HG03439 (cell line): ENCODE measurements around the gene MAN1C1.
"Not testable (repeated sequence)": the region's sequence is repeated elsewhere in the genome, so short reads cannot be mapped to it uniquely, and the experiment has no call there.

Experiments used
- ATAC-seq: cut with Tn5 transposase; IDR thresholded peaks from one replicate; pipeline ENCODE4 v1.9.1; 2021; ENCODE audit warnings: mild to moderate bottlenecking, moderate library complexity; ENCODE audit not compliant: unreplicated experiment

Gene MAN1C1

GRCh38 chr1:25583519-25584370 lies 32.8 kb upstream of the MAN1C1 start:
- no peak for ATAC-seq

GRCh38 chr1:25586181-25586588 lies 30.4 kb upstream of the MAN1C1 start:
- no peak for ATAC-seq

- ATAC-seq: no peak
Measured at GRCh38 chr1:25587290-25587689, 29.3 kb upstream of the MAN1C1 start.

GRCh38 chr1:25588224-25588623 lies 28.4 kb upstream of the MAN1C1 start:
- ATAC-seq: not testable (repeated sequence)

GRCh38 chr1:25588786-25589185 lies 27.8 kb upstream of the MAN1C1 start:
- ATAC-seq: not testable (repeated sequence)

GRCh38 chr1:25590096-25590824 lies 26.3 kb upstream of the MAN1C1 start:
- no peak for ATAC-seq

- no peak for ATAC-seq
Measured at GRCh38 chr1:25593861-25594260, 22.7 kb upstream of the MAN1C1 start.

GRCh38 chr1:25594971-25595370 lies 21.6 kb upstream of the MAN1C1 start:
- ATAC-seq: no peak

- ATAC-seq: not testable (repeated sequence)
Measured at GRCh38 chr1:25596641-25597040, 19.9 kb upstream of the MAN1C1 start.

GRCh38 chr1:25598879-25599278 lies 17.7 kb upstream of the MAN1C1 start:
- no peak for ATAC-seq

GRCh38 chr1:25599969-25600610 lies 16.5 kb upstream of the MAN1C1 start:
- no peak for ATAC-seq

GRCh38 chr1:25600971-25601699 lies 15.5 kb upstream of the MAN1C1 start:
- not testable (repeated sequence) for ATAC-seq

- not testable (repeated sequence) for ATAC-seq
Measured at GRCh38 chr1:25603779-25604538, 12.6 kb upstream of the MAN1C1 start.

GRCh38 chr1:25607123-25607522 lies 9.5 kb upstream of the MAN1C1 start:
- no peak for ATAC-seq

- no peak for ATAC-seq
Measured at GRCh38 chr1:25608488-25609178, 8.0 kb upstream of the MAN1C1 start.

GRCh38 chr1:25609921-25610320 lies 6.7 kb upstream of the MAN1C1 start:
- no peak for ATAC-seq

- no peak for ATAC-seq
Measured at GRCh38 chr1:25610822-25611630, 5.6 kb upstream of the MAN1C1 start.

GRCh38 chr1:25611843-25612242 lies 4.7 kb upstream of the MAN1C1 start:
- no peak for ATAC-seq

GRCh38 chr1:25612421-25612820 lies 4.2 kb upstream of the MAN1C1 start:
- no peak for ATAC-seq
